ENCODE data around the gene CDKN2B-AS1.
A peak's percentile ranks its signal among the peaks of the same experiment; 100 is the strongest.
"Not testable (repeated sequence)": the region's sequence is repeated elsewhere in the genome, so short reads cannot be mapped to it uniquely, and the experiment has no call there.

The CDKN2B-AS1 gene

DNA sequence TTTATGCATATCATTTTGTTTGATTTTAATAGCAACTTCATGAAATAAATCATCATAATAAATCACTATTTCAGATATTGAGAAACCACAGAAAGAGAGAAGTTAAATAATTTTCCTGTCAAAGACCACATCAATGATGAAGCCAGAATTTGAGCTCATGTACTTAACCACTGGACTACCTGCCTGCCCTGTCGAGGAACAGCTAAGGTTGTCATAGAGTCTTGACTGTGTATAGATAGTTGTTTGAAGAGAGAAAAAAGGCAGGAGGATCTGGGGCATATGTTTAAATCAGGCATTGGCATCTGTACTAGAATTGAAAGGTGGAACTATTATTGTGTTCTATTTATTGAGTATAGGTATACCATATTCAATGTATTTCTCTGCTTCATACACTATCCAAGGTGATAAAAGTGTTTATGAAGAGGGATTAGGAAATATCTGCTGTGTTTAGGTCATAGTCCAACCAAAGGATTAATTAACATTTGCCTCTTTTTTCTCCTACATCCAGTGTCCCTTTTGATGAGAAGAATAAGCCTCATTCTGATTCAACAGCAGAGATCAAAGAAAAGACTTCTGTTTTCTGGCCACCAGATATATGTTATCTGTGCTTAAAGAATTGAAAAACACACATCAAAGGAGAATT, 51.8 kb downstream of the CDKN2B-AS1 start:
- DNase-seq, result no peak

DNA sequence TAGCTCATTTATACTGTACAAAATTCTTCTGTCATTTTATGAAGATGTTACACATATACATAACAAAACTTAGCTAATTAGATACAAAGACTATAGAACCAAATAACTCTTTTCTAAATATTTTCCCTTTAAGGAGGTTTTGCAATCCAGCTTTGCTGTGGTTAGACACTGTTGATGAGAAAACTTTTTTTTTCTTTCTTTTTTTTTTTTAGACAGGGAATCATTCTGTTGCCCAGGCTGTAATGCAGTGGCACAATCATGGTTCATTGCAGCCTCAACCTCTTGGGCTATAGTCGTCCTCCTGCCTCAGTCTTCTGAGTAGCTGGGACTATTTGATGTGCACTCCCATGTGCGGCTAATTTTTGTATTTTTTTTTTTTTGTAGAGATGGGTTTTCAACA, 53.0 kb downstream of the CDKN2B-AS1 start:
- DNase-seq, result no peak

DNA sequence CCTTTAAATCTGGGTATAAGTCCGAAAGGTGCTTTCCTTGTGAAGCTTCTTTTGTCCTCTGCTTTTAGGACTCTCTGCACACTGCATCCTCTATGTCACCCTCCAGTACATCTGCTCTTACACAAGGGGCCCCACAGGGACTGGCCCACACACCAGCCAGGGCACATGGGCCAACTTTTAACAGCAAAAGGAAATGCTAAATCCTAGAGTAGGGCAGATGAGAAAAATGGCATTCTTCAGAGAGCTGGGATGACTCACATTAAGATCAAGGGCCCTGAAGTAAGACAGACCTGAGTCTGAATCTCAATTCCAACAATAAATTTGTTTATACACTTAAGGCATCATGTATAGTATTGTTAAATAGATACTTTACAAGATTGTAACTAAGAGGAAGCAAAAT, 54.8 kb downstream of the CDKN2B-AS1 start:
- no peak for DNase-seq

DNA sequence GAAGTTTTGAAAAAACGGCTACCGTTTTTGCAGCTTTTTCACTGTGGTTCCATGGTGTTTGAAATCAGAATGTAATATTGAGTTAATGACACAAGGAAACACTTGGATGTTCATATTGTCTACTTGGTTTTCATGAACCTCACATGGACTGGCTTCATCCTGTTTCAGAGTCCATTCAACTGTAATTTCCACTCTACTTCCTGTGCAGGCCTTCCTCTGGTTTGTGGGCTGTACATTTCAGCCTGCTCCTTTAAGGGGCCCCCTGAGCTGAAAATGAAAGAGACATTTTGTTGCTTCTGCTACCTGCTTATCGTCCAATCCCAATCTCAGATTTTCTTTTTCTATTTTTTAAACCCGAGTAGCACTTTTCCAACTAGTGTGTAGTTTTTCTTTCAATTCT, 56.3 kb downstream of the CDKN2B-AS1 start:
- no peak for DNase-seq

DNA sequence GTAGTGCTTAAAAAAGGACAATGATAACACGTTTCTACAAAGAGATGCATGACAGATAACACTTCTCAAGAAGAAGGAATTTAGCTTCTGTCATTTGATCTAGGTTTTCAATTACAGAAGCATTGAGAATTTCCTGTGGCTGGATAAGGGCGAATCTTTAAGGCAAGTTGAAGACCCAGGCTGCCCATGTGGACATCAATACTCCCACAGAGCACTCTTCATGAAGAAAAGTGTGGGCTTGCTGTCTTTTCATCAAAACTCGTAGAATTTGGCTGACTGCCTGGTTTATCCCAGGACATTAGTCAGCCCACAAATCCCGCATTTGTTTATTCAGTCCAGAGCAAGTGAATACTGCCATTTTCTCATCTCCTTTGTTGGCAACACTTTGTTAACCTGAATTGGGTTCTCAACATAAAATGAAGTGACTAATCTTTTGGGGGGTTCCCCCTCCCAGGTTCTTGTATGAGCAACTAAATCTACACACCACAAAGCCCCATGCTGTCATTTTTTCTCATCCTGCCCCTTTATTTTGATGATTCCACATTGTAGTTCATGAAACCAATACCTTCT, 57.9 kb downstream of the CDKN2B-AS1 start:
- no peak for DNase-seq

DNA sequence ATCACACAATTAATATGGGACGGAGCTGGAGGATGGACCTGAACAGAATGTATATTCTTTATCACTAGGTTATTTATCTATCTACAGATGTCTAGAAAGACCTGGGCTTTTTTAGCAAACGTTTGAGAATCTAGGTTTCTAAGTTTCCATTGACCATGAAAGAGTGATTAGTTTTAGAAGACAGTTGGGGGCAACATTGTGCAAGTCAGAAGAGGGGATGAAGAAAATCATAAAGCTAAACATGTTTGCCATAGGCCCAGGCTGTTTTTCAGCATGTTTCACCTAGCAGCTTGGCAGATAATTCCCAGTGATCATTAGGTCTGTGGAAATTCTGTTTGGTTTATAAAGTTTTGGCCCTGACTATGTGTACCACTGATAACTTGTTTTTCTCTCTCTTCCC, 58.6 kb downstream of the CDKN2B-AS1 start:
- no peak for DNase-seq

DNA sequence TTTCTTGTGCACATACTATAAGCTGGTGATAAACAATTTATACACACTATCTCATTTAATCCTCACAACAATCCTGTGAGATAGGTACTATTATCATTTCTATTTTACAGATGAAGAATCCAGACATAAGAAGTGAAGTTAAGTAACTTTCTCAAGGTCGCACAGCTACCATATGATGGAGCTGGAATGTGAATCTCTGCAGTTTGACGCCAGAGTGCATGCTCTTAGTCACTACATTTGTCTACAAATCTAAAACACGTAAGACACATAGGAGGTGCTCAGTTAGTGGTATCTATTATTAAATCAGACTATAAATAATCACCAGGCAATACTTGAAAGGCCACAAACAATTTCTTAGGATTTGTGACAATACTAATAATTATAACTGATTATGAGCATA, 59.5 kb downstream of the CDKN2B-AS1 start:
- DNase-seq, result no peak

DNA sequence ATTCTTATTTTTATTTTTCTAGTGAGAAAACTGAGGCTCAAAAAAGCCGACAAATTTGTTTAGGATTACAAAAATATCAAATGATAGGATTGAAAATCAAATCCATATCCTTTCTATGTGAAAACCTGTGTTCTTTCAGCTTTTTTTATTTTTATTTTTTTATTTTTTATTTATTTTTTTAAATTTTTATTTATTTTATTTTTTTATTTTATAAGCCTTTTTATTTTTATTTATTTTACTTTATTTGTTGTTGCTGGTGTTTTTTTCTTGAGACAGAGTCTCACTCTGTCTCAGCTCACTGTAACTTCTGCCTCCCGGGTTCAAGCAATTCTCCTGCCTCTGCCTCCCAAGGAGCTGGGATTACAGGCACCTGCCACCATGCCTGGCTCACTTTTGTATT, 59.9 kb downstream of the CDKN2B-AS1 start:
- no peak for DNase-seq

DNA sequence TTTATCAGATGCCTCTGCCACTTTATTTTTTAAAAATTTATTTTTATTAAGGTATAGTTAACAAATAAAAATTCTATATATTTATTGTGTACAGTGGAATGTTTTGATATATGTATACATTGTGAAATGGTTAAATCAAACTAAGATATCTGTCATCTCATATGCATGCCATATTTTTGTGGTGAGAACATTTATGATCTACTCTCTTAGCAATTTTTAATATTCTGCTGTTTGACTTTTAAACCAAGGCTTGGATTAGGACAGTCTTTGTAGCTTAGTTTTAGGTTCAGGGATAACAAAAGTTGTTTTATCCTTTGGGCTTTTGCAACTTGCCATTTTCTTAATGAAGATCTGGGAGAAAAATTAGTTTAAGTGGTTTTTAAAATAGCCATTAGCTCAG, 60.5 kb downstream of the CDKN2B-AS1 start:
- no peak for DNase-seq

DNA sequence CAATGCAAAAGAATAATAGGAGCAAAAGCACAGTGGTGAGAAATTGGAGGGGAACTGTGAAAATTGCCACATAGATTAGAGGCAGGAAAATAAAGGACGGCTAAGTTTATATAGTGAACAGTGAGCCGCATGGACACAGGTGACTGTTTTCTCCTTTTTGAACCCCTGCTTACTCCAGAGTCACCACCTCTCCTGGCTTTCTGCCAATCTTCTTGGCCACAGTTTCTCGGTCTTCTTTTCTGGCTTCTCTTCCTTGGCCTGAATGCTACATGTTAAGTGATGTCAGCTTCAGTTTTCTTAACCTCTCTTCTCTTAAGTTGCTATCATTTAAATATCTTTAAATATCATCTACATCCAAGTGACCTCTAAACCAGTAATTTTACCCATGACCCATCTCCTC, 61.8 kb downstream of the CDKN2B-AS1 start:
- no peak for DNase-seq

DNA sequence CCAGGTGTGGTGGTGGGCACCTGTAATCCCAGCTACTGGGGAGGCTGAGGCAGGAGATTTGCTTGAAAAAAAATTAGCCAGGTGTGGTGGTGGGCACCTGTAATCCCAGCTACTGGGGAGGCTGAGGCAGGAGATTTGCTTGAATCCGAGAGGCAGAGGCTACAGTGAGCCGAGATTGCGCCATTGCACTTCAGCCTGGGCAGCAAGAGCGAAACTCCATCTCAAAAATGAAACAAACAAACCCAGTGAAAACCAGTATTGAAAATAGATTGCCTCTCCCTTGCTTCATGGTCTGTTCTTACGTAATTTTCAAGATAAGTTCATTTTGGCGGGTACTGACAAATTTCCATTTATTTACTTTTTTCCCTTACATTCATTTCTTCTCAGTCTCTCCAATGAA, 63.4 kb downstream of the CDKN2B-AS1 start:
- DNase-seq, result not testable (repeated sequence)

DNA sequence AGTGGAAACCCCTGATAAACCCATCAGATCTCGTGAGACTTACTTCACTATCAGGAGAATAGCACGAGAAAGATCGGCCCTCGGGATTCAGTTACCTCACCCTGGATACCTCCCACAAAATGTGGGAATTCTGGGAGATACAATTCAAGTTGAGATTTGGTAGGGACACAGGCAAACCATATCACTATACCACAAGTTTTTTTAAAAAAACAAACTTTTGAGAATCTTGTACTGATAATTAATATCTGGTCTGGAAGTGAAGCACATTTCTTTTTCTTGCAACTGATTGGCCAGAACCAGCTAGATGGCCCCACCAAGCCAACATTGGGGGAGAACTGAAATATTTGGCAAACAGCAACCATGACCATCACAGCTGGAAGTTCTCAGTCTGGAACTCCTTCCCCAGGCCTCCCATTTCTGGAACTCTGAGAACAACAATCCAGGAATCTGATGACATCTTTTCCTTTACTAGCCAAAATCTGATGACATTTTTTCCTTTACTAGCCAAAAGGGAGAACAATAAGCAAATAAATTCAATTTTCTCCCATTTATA, 66.3 kb downstream of the CDKN2B-AS1 start:
- DNase-seq, result no peak

DNA sequence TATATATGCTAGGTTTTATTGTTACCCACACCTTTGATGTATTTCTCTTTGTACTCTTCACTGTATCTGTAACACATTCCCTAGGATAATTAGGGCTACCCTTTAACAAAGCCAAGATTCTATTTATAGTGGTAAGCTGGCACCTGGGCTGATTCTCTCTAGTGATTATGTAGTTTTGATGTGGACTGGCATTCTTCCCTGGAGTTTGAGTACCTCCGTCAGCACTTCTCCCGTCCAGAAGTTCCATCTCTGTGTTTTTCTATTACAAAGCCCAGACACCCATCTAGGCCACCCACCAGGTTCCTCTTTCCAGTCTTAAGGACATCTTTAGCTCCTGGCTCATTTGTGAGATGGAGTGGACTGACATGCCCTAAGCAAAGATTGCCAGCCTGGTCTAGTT, 70.4 kb downstream of the CDKN2B-AS1 start:
- no peak for DNase-seq

DNA sequence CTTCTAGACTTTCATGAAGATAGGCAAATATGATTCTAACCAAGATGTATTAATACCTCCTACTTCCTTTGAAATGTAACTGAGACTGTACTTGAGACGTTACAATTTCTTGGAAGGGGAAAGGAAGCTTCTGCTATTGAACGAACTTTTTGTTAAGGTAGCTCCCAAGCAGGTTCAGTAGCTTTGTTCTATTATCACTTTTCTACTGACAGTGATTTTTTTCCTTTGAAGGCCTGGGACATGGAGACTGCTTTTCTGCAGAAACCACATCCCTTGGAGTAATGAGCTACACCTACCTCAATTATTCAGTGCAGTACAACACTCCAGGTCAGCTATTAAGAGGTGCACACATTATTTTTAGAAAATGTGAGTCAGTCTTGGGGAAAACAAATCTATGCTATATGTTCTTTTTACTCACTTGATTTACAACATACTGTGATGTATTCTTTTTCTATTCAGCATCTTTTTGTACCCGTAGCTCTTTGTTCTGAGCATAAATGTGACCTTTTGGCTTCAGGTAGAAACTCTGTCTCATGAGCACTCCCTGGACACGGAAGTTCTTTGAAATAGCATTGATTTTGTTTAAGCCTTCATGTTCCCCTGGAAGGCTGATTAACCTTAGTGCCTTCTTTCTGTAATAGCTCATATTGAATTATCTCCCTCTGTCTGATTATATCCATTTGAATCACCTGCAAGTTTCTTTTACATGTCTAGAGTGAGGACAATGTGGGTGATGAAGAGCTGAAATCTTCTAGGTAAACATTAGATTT, 71.0 kb downstream of the CDKN2B-AS1 start:
- no peak for DNase-seq

DNA sequence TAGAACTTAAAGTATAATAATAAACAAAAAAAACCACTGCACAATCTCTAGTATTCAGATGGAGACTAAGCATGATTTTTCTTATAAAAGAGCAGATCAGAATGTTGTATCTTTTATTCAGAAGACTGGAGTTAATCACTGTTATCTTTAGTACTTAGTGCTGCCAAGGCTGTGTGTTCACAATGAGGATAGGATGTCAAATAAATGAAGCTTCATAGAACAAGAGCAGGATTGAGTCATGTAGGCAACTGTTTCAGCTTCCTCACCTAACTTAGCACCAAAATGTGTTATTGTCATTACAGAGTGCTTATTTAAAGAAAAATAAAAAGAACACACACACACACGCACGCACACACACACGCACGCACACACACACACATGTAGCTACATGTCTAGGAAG, 72.6 kb downstream of the CDKN2B-AS1 start:
- no peak for DNase-seq

DNA sequence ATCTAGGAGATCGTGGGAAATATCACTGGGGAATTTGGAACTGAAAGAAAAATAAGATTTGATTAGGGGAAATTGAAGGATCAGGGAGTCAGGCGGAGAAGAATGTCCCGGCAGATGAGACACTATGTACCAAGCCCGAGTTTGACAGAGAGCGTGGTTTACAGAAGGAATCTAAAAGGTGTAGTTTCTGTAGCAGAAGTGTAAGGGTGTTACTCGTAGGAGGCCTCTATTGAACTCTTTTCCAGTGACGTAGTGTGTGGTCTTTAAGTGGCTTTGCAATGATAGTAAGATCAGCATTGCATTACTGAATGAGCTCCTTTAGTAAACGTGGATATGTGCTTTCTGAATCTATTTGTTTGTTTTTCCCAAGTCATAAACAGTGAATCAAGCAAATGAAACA, 73.8 kb downstream of the CDKN2B-AS1 start:
- no peak for DNase-seq

DNA sequence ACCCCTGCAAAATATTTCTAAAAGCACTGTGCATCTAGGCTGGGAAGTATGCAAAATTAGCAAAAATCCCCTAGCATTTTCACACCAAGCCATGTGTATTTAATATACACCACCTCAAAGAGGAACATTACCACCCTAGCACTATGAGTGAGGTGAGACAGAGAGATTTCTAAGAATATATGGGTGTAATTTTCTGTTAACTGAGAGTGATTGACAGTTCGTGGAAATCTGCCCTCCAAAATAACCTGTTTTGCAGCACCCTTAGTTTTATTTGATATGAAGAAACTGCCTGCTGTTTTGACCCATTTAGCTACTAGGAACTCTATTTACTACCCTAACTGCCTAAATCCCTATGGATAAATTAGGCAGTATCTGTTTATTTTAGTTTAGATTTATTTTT, 78.8 kb downstream of the CDKN2B-AS1 start:
- DNase-seq, result no peak

DNA sequence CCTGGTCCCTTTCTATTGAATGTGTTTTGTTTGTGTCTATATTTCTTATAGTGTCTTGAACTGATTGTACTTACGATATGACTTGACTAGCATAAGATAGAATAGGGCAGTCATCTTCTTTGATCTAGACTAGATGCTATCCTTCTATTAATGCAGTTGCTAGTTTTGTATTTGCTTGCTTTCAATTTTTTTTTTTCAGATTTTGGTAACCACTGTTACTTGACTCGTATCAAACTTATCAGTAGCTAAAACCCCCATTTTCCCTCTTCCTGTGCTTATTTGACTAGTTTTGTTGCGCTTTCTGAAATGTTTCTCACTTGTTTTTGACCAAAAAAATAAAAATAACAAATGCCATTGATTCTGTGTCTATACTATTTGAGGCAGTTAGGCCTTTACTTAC, 83.5 kb downstream of the CDKN2B-AS1 start:
- no peak for DNase-seq

DNA sequence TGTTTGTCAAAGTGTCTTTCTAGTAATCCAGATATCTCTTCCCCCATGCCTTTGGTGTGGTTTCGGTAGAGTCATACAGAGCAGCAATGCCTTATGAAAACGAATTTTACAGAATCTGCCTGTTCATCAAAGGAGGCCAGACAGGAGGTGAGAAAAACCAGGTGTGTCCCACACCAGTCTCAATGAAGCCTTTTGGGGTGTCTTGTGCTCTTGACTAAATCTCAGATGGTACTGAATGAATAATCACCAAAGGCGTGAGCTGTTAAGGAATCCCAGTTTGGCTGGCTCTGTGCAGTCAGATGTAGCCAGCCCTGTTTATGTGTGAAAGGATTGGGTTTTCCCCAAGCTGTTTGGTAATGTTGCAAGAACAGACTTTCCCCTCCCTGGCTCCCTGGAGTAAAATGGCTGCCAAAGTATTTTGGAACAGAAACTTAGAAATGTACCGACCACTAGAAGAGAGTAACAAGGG, 85.3 kb downstream of the CDKN2B-AS1 start:
- peak; percentile 22 for DNase-seq

DNA sequence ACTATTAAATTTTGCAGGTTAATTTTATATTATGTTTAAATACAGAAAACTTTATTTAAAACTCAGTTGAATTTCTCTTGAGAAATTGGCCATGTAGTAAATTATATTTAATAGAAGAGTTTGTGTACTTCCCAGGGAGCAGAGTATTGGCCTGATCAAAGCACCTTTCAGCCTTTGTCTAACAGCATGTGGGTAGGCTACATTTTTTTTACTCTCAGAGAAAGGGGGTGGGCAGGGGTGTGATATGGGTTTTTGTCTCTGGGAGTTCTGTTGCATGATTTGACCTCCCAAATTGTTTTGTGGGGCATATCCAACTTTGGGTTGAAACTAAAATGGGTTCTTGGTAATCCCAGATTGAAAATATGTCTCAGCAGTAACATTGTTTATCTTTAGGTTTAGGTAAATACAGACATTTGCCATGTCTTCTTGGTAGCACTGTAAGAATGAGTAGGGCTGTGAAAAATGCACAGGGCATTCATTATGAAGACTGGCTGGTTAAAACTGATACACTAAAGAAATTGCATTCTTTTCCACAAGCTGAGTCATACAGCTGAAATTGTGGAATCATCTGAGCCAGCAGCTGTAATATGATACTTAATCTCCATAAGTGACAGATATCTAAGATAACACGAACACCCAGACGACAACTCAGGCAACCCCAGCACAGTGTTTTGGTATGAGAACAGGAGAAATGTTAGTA, 89.9 kb downstream of the CDKN2B-AS1 start:
- DNase-seq, result no peak

DNA sequence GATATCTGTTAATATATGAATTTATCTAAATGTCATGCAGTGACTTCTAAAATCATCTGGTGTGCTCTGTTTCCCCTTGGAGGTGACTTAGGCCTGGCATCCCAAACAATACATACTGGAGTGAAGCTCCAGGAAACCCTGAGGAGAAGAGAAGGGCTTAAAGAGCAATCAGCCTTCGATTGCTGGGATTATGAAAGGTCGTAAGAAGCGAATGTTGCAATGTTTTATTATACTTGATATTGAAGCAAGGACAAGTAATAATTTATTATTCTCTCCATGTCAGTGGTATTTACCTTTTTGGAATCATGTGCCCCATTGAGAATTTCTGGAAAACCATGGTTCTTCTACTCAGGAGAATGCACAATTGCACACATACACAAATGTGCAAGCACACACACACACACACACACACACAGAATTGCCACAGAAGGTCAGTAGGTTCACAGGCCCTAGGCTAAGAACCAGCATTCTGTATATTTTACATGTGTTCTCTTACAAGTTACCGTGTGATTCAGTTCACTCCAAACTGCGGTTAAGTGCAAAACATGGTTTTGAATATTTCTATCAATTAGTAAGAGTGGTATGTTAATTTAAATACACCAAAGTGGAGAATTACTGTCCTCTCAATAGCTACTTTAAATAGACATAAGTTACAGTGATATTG, 93.6 kb downstream of the CDKN2B-AS1 start:
- DNase-seq, result no peak

DNA sequence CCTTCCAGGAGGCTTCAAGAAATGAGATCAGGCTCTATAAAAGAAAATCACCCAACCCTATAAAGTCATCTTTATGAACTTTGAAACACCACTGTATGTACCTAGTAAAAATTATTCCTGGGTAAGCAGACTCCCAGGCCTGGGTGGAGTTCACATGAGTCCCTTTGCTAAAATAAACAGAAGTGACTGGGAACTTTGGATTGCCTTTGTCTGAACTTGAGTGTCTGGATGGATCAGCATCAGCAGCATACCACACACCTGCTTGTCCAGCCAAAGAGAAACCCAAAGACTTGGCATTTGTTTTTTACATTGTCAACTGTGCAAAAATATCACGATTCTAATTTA, 94.1 kb downstream of the CDKN2B-AS1 start:
- no peak for DNase-seq

DNA sequence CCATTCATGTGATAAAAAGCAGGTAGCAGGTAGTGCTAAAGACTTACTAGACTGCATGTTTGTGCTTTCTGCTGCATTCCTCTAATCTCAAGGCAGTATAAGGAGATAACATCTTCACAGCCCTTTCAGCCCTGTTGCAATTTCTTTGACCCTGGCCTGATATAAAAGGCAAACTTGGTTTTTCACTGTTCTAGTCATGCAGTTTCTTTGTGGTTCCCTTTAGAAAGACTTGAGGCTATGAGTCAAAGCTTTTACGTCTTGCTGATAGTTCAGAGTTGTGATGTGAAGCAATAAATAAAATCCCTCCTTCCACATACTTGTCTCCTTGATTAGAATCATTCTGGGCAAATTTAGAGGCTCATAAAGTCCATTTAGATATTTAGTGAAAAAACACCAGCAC, 103.1 kb downstream of the CDKN2B-AS1 start:
- no peak for DNase-seq
